ENCODE data around the gene KLHL29. TPM values are rescaled to one million over a fixed set of nuclear protein-coding genes. Genes with fewer than 3 reads are reported as not detected.

The KLHL29 gene
- total and polyA plus RNA-seq, 8 donors: 0.91 to 6.6 (median 2.6) TPM

GRCh38 chr2:23385748-23386338 is 864 bp downstream of the KLHL29 start:
- peak overlapping the region; percentile 33 to 56 (median 40) for H3K4me3 ChIP-seq
- peak overlapping the region in 1 of 4 donors; percentile 13 for H3K27ac ChIP-seq
- H3K9me3 ChIP-seq: no peaks in the 10 kb centered on the region
- FAIRE-seq: no peak
- TF ChIP-seq CTCF (IDR thresholded peaks at IDR 0.05): no peak
- H3K4me1 ChIP-seq: no peaks in the 10 kb centered on the region
- peaks cover 0 to 9% (median 0%) of the 10 kb centered on the region in 4 donors for H3K27me3 ChIP-seq
- WGBS, 2 donors: 2 to 3% methylated on average over 59 to 63 of the region's 63 CpGs
- DNase-seq: peak in 1 of 6 donors; percentile 67
- H3K36me3 ChIP-seq: no peaks in the 10 kb centered on the region
- intact Hi-C loops (cut with DNase I): no loop called here
- ATAC-seq: peak; percentile 4 to 38 (median 26)

- Histone ChIP-seq H3K27ac (no peak overlapping the region), H3K9me3 (no peaks in the 10 kb centered on the region), H3K4me3 (peak overlapping the region; percentile 12 to 56 (median 40)), H3K27me3 (peaks cover 0 to 9% (median 2%) of the 10 kb centered on the region in 4 donors), H3K4me1 (no peaks in the 10 kb centered on the region), H3K36me3 (no peaks in the 10 kb centered on the region)
- WGBS, 2 donors: 1 to 2% methylated on average over 61 to 91 of the region's 91 CpGs
- ATAC-seq (peak; percentile 27 to 45 (median 38)), DNase-seq (peak in 3 of 6 donors; percentile 22 to 78 (median 68)), FAIRE-seq (no peak)
- intact Hi-C loops (cut with DNase I): no loop called here
- TF ChIP-seq CTCF (IDR thresholded peaks at IDR 0.05): no peak
Measured at GRCh38 chr2:23386339-23387220, 1.6 kb downstream of the KLHL29 start.

- Histone ChIP-seq H3K4me1 (no peaks in the 10 kb centered on the region), H3K4me3 (peak overlapping the region; percentile 12 to 56 (median 40)), H3K27me3 (peaks cover 0 to 9% (median 2%) of the 10 kb centered on the region in 4 donors), H3K36me3 (no peaks in the 10 kb centered on the region), H3K27ac (no peak overlapping the region), H3K9me3 (no peaks in the 10 kb centered on the region)
- intact Hi-C loops (cut with DNase I): no loop called here
- 4% methylated on average over 9 of the region's 9 CpGs for WGBS, 2 donors
- FAIRE-seq (no peak), ATAC-seq (no peak), DNase-seq (no peak)
- no peak for TF ChIP-seq CTCF (IDR thresholded peaks at IDR 0.05)
Measured at GRCh38 chr2:23387221-23387550, 2.2 kb downstream of the KLHL29 start.

GRCh38 chr2:23387845-23388244 is 2.9 kb downstream of the KLHL29 start:
- FAIRE-seq (no peak), DNase-seq (no peak), ATAC-seq (no peak)
- TF ChIP-seq CTCF (IDR thresholded peaks at IDR 0.05): no peak
- WGBS, 2 donors: 55 to 59% methylated on average over 3 of the region's 3 CpGs
- peaks cover 0 to 9% (median 2%) of the 10 kb centered on the region in 4 donors for H3K27me3 ChIP-seq
- H3K36me3 ChIP-seq: no peaks in the 10 kb centered on the region
- intact Hi-C loops (cut with DNase I): no loop called here
- no peak overlapping the region for H3K4me3 ChIP-seq
- no peak overlapping the region for H3K27ac ChIP-seq
- H3K9me3 ChIP-seq: no peaks in the 10 kb centered on the region
- no peaks in the 10 kb centered on the region for H3K4me1 ChIP-seq

Data from pancreas (tissue), 10 donors.